ENCODE measurements around the gene ULK1.

The ULK1 gene

DNA sequence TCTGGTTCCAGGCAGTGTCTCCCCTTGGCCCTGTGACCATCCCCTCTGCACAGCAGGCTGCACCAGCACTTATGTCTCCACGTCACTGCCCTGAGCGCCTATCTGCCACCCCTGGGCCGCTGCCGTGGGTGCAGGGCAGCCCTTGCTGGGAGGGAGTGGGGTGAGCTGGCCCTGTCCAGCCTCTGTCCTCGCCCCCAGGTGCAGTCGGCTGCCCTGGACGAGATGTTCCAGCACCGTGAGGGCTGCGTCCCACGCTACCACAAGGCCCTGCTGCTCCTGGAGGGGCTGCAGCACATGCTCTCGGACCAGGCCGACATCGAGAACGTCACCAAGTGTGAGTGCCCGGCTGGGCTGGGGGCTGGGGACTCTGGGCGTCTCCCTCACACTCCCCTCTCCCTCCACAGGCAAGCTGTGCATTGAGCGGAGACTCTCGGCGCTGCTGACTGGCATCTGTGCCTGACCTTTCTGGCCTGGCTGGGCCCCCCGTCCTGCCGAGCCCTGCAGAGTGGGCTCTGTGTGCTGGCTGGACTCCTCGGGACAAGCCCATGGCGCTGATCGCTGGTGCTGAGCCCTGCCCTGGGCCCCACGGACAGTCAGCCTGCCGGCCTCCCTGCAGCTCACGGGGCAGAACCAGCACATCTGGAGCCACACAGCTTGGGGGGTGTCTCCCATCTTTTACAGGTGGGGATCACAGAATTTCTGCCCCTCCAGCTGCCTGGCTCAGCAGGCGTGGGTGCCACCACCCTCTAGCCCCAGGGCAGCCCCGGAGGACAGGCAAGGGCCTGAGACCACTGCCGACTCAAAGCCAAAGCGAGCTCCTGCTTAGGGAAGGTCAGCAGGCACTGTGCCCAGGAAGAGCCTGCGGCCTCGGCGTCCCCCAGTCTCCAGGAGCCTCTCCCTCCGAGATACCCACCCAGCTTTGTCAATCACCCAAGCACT lies 26.7 kb downstream of the ULK1 start:
- H3K9me3 Mint-ChIP-seq, result no peaks in the 10 kb centered on the region
- H3K36me3 Mint-ChIP-seq, result peaks cover 2% of the 10 kb centered on the region
- no peaks in the 10 kb centered on the region for H3K27me3 Mint-ChIP-seq
- peaks cover 18% of the 10 kb centered on the region for H3K4me1 Mint-ChIP-seq
- ATAC-seq (ENCODE audit: low read depth) (no peak), DNase-seq (ENCODE audit: low spot score in 2 of 2) (no peak)
- H3K4me3 Mint-ChIP-seq, result no peak overlapping the region
- no peak overlapping the region for H3K27ac Mint-ChIP-seq

DNA sequence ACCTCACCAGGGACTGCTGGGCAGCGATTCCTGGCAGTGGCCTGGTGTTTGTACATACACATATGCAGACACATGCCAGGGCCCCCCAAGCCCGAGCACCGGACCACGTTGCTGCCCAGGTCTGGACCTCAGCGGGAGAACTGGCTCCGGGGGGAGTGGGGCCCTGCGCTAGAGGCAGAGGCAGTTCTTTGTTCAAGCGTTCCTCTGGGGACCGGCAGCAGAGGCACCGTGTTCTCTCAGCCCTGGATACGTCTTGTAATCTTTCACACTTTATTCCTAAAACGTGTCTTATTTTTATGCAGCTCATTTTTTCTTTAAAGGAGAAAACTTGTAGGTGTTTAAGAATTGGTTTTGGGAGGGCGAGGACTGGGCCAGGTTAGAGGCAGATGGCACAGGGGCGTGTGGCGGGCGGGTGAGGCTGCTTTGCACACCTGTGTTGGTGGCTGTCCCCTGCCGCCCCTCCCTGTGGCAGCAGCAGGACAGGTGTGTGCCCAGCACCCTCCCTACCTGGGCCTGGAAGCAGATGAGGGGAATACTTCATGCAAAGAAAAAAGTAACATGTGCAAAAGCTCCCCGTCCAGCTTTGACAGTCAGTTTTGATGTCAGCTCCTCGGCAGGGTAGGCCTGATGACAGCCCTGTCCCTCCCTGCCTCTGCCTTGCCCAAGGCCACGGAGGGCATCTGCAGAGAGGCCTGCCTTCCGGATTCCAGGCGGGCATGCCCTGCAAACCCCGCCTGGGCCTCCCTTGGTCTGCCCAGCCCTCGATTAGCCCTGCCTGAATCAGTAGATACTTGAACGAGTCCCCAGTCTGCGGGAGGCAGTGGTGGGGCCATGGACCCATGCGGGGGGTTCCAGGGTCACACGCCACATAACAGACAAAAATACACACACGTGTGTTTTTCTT lies 27.7 kb downstream of the ULK1 start:
- peaks cover 18% of the 10 kb centered on the region for H3K4me1 Mint-ChIP-seq
- no peak overlapping the region for H3K4me3 Mint-ChIP-seq
- no peaks in the 10 kb centered on the region for H3K9me3 Mint-ChIP-seq
- ATAC-seq (ENCODE audit: low read depth) (no peak), DNase-seq (ENCODE audit: low spot score in 2 of 2) (no peak)
- H3K36me3 Mint-ChIP-seq, result no peaks in the 10 kb centered on the region
- no peaks in the 10 kb centered on the region for H3K27me3 Mint-ChIP-seq
- H3K27ac Mint-ChIP-seq, result peak overlapping the region; percentile 92

GRCh38 chr12:131922772-131923171 lies 28.4 kb downstream of the ULK1 start:
- no peaks in the 10 kb centered on the region for H3K9me3 Mint-ChIP-seq
- ATAC-seq (ENCODE audit: low read depth) (no peak), DNase-seq (ENCODE audit: low spot score in 2 of 2) (no peak)
- no peaks in the 10 kb centered on the region for H3K27me3 Mint-ChIP-seq
- peaks cover 20% of the 10 kb centered on the region for H3K4me1 Mint-ChIP-seq
- no peaks in the 10 kb centered on the region for H3K36me3 Mint-ChIP-seq
- H3K4me3 Mint-ChIP-seq, result peak overlapping the region; percentile 44
- H3K27ac Mint-ChIP-seq, result peak overlapping the region; percentile 92

GRCh38 chr12:131923260-131923659 lies 28.8 kb downstream of the ULK1 start:
- peaks cover 23% of the 10 kb centered on the region for H3K4me1 Mint-ChIP-seq
- no peaks in the 10 kb centered on the region for H3K27me3 Mint-ChIP-seq
- DNase-seq (ENCODE audit: low spot score in 2 of 2), result peak; percentile 74 to 82
- H3K4me3 Mint-ChIP-seq, result peak overlapping the region; percentile 77
- peak overlapping the region; percentile 92 for H3K27ac Mint-ChIP-seq
- peak; percentile 86 for ATAC-seq (ENCODE audit: low read depth)
- no peaks in the 10 kb centered on the region for H3K9me3 Mint-ChIP-seq
- H3K36me3 Mint-ChIP-seq, result no peaks in the 10 kb centered on the region

DNA sequence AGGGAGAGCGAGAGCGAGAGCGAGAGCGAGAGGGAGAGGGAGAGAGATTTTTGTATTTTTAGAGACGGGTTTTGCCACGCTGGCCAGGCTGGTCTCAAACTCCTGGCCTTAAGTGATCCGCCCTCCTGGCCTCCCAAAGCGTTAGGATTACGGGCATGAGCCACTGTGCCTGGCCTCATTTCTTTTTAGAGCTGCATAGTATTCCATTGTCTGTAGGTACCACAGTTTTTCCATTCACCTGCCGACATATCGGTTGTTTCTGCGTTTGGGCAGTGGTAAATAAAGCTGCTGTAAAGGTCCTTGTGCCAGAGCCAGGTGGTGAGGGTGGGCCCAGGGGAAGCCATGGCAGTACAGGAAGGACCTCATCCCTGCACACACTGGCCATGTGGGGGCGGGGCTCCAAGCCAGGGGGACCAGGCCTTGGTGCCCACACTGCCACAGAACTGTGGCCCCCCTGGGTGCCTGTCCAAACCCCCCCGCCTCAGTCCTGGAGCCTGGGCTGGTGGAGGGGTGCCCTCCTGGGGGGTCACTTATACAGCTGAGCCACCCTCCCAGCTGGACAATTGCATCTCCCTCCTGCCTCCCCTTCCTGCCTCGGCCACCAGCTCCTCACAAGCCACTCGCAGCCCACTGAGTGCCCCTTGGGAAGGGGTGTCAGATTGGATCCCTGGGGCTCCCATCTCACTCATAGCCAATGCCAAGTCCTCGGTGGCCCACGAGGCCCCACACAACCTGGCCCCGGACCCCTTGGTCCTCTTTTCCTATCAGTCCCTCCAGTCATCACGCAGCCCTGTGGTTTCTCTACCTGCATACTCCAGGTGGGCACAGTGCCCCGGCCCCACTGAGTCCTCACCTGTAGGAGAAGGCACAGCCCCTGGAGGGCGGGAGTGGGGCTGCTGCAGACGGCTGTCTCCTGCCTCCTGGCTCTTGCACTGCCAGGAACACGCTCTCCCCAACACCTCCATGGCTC lies 33.0 kb downstream of the ULK1 start:
- Mint-ChIP-seq H3K27me3 (no peaks in the 10 kb centered on the region), H3K36me3 (peaks cover 2% of the 10 kb centered on the region), H3K4me3 (peak overlapping the region; percentile 70), H3K9me3 (no peaks in the 10 kb centered on the region), H3K4me1 (peaks cover 27% of the 10 kb centered on the region), H3K27ac (no peak overlapping the region)
- peak in 1 of 2 donors; percentile 15 for DNase-seq (ENCODE audit: low spot score in 2 of 2)
- no peak for ATAC-seq (ENCODE audit: low read depth)

- ATAC-seq (ENCODE audit: low read depth), result no peak
- H3K27me3 Mint-ChIP-seq, result no peaks in the 10 kb centered on the region
- DNase-seq (ENCODE audit: low spot score in 2 of 2), result no peak
Observed at GRCh38 chr12:131928080-131928710, 33.8 kb downstream of the ULK1 start.

DNA sequence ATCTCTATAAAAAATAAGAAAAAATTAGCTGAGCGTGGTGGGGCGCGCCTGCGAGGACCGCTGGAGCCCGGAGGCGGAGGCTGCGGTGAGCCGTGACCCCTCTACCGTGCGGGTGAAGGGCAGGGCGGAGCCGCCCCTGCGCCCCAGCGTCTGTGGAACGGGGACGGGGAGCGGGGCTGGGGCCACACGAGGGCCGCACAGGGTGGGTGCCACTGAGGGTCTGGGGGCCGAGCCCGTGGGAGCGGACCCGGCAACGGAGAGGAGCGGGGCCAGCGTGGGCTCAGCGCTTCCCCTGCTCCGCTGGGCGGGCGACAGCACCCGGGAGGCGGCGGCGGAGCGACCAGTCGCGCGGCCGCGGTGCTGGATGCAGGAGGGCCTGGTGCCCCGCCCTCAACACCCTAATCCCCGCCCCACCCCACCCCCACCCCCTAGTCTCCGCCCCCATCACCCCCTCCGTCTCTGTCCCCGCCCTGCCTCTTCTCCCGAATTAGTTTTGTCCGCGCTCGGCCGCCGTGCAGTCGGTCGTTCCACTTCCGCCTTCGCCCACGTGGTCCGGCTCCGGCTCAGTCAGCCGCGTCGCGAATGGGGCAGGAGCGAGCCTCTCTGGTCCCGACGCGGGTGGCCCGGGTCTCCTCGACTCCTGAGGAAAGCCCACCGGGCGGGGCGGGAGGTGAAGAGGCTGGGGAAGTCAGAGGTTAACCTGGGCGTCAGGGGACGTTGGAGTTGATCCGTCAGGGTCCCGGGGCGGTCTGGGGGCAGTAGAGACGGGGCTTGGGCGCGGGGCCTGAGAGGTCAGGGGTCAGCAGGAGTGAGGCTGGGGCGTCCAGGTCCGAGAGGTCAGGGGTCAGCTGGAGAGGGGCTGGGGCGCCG lies 34.5 kb downstream of the ULK1 start, which contains the start of gene PUS1:
TSS of gene PUS1 (plus strand) at position 566 of the 870 bp plus-strand sequence. CDS start 447 bp downstream, outside the sequence.
- ATAC-seq (ENCODE audit: low read depth), result peak; percentile 73
- H3K27ac Mint-ChIP-seq, result peak within 1 kb of the TSS; percentile 89
- H3K4me3 Mint-ChIP-seq, result peak within 1 kb of the TSS; percentile 97
- H3K36me3 Mint-ChIP-seq, result peaks cover 15% of the 10 kb centered on the region
- no peaks in the 10 kb centered on the region for H3K9me3 Mint-ChIP-seq
- DNase-seq (ENCODE audit: low spot score in 2 of 2), result peak; percentile 81 to 90
- H3K4me1 Mint-ChIP-seq, result peaks cover 17% of the 10 kb centered on the region
- H3K27me3 Mint-ChIP-seq, result no peaks in the 10 kb centered on the region

More at GRCh38 chr12:131928080-131928710, 33.8 kb downstream of the ULK1 start:
- Mint-ChIP-seq H3K27ac (peak overlapping the region; percentile 89), H3K36me3 (peaks cover 8% of the 10 kb centered on the region), H3K4me1 (peaks cover 19% of the 10 kb centered on the region), H3K4me3 (peak overlapping the region; percentile 97), H3K9me3 (no peaks in the 10 kb centered on the region)

DNA sequence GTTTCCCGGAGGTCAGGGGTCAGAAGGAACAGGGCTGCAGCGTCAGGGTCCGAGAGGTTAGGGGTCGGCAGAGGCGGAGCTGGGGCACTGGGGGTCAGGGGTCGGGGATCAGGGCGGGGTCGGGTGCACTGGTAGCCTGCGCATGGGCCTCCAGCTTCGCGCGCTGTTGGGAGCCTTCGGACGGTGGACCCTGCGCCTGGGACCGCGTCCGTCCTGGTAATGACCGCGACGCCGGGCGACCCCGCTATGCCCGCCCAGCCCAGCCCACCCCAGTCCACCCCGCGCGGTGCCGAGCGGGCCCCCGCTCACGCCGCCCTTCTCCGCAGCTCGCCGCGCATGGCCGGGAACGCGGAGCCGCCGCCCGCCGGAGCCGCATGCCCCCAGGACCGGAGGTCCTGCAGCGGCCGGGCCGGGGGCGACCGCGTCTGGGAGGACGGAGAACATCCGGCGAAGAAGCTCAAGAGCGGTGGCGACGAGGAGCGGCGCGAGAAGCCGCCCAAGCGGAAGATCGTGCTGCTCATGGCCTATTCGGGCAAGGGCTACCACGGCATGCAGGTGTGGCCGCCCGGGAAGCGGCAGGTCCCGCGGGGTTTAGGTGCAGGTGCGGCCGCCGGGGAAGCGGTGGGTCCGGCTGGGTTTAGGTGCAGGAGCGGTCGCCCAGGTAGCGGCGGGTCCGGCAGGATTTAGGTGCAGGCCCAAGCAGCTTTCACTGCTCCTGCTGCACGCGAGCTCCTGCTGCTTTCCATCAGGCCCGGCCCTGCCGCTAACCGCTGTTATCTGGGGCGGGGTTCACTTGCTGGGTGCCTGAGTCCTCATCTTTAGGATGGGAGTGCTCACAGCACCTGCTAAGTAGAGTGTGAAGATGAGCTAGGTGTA lies 35.4 kb downstream of the ULK1 start:
- no peaks in the 10 kb centered on the region for H3K9me3 Mint-ChIP-seq
- H3K27ac Mint-ChIP-seq, result peak overlapping the region; percentile 89
- no peaks in the 10 kb centered on the region for H3K27me3 Mint-ChIP-seq
- DNase-seq (ENCODE audit: low spot score in 2 of 2) (peak in 1 of 2 donors; percentile 49), ATAC-seq (ENCODE audit: low read depth) (peak; percentile 7)
- H3K36me3 Mint-ChIP-seq, result peaks cover 16% of the 10 kb centered on the region
- H3K4me3 Mint-ChIP-seq, result peak overlapping the region; percentile 97
- H3K4me1 Mint-ChIP-seq, result peaks cover 12% of the 10 kb centered on the region

GRCh38 chr12:131930510-131930909 lies 36.1 kb downstream of the ULK1 start:
- Mint-ChIP-seq H3K27ac (peak overlapping the region; percentile 18), H3K4me1 (peaks cover 9% of the 10 kb centered on the region), H3K4me3 (peak overlapping the region; percentile 80), H3K9me3 (no peaks in the 10 kb centered on the region), H3K27me3 (no peaks in the 10 kb centered on the region), H3K36me3 (peaks cover 16% of the 10 kb centered on the region)
- no peak for DNase-seq (ENCODE audit: low spot score in 2 of 2)
- no peak for ATAC-seq (ENCODE audit: low read depth)

- Mint-ChIP-seq H3K9me3 (no peaks in the 10 kb centered on the region), H3K27ac (no peak overlapping the region), H3K27me3 (no peaks in the 10 kb centered on the region), H3K4me3 (no peak overlapping the region), H3K36me3 (peaks cover 21% of the 10 kb centered on the region), H3K4me1 (peaks cover 4% of the 10 kb centered on the region)
- DNase-seq (ENCODE audit: low spot score in 2 of 2) (no peak), ATAC-seq (ENCODE audit: low read depth) (no peak)
Observed at GRCh38 chr12:131933387-131933786, 39.0 kb downstream of the ULK1 start.

GRCh38 chr12:131934535-131934934 lies 40.1 kb downstream of the ULK1 start:
- H3K27me3 Mint-ChIP-seq, result no peaks in the 10 kb centered on the region

More at GRCh38 chr12:131934535-131934934, 40.1 kb downstream of the ULK1 start:
- Mint-ChIP-seq H3K36me3 (peaks cover 21% of the 10 kb centered on the region), H3K9me3 (no peaks in the 10 kb centered on the region), H3K4me1 (peaks cover 4% of the 10 kb centered on the region), H3K27ac (no peak overlapping the region), H3K4me3 (no peak overlapping the region)
- no peak for ATAC-seq (ENCODE audit: low read depth)
- DNase-seq (ENCODE audit: low spot score in 2 of 2), result no peak

All from memory B cell (primary cell).